WERI-Rb-1 (cell line): Measurements from ENCODE around the gene TMTC1.

ENCODE experiments used
- DNase-seq: peaks from one replicate; pipeline ENCODE4 v3.0.0-alpha.2; 2020
- H3K27ac ChIP-seq: fragments of 250-450 bp; sonication (Bioruptor Pico); 2 replicates; pipeline ENCODE4 v1.5.1; 2020; ENCODE audit warnings: mild to moderate bottlenecking, moderate library complexity
- H3K27me3 ChIP-seq: fragments of 250-450 bp; sonication (Bioruptor Pico); 2 replicates; pipeline ENCODE4 v1.5.1; 2021; ENCODE audit warnings: mild to moderate bottlenecking, low read depth, moderate library complexity; ENCODE audit not compliant: insufficient read depth, severe bottlenecking
- H3K36me3 ChIP-seq: fragments of 250-450 bp; sonication (Bioruptor Pico); 2 replicates; pipeline ENCODE4 v1.5.1; 2020; ENCODE audit warnings: mild to moderate bottlenecking, moderate library complexity
- H3K4me3 ChIP-seq: 2 replicates; pipeline ENCODE4 v1.5.1; 2011; ENCODE audit warnings: low read depth, mild to moderate bottlenecking, control low read depth, low read length
- H3K9me3 ChIP-seq: fragments of 250-450 bp; sonication (Bioruptor Pico); 2 replicates; pipeline ENCODE4 v1.5.1; 2021; ENCODE audit warnings: mild to moderate bottlenecking, moderate library complexity; ENCODE audit not compliant: severe bottlenecking
- CTCF ChIP-seq: IDR thresholded peaks from 2 replicates; pipeline ENCODE4 v1.5.1; 2011; ENCODE audit warnings: low read depth, mild to moderate bottlenecking, control low read depth, inconsistent platforms, low read length

The TMTC1 gene

GRCh38 chr12:29569132-29569757 lies 214.5 kb downstream of the TMTC1 start:
- no peaks in the 10 kb centered on the region for H3K9me3 ChIP-seq
- no peak overlapping the region for H3K4me3 ChIP-seq
- no peak for TF ChIP-seq CTCF
- H3K27ac ChIP-seq: no peak overlapping the region
- no peaks in the 10 kb centered on the region for H3K27me3 ChIP-seq
- H3K36me3 ChIP-seq: no peaks in the 10 kb centered on the region
- DNase-seq: no peak

DNA sequence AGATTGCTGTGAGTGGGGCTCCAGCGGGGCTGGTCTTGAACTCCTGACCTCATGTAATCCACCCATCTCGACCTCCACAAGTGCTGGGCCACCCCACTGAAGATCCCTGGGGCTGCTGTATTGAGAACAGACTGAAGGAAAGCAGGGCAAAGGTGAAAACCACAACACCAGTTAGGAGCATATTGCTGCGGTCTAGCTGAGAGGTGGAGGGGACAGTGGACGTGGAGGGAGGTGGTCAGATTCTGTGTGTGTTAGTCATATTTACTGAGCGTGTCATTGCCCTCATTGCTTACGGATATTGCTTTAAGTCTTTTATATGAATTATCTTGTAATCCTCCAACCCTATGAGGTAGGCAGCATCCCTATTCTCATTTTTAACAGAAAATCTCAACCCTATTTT lies 217.3 kb downstream of the TMTC1 start:
- no peak for DNase-seq
- no peak overlapping the region for H3K27ac ChIP-seq
- no peaks in the 10 kb centered on the region for H3K36me3 ChIP-seq
- H3K27me3 ChIP-seq: no peaks in the 10 kb centered on the region
- TF ChIP-seq CTCF: no peak
- H3K9me3 ChIP-seq: no peaks in the 10 kb centered on the region
- H3K4me3 ChIP-seq: no peak overlapping the region

GRCh38 chr12:29565727-29566126 lies 218.0 kb downstream of the TMTC1 start:
- H3K27me3 ChIP-seq: no peaks in the 10 kb centered on the region
- DNase-seq: no peak
- H3K36me3 ChIP-seq: no peaks in the 10 kb centered on the region
- H3K4me3 ChIP-seq: no peak overlapping the region
- no peak for TF ChIP-seq CTCF
- no peaks in the 10 kb centered on the region for H3K9me3 ChIP-seq
- no peak overlapping the region for H3K27ac ChIP-seq

DNA sequence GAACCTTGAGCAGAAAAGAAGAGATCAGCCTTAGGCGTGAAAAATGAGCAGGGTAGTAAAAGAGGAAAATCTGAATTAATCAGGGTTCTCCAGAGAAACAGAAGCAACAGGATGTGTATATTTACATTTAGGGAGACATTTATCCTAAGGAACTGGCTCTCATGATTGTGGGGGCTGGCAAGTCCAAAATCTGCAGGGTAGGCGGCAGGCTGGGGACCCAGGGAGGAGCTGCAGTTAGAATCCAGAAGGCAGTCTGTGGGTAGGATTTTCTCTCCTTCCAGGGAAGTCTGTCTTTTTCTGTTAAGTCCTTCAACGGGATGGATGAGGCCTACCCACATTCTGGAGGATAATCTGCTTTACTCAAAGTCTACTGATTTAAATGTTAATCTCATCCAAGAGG lies 218.8 kb downstream of the TMTC1 start:
- H3K27ac ChIP-seq: no peak overlapping the region
- H3K27me3 ChIP-seq: no peaks in the 10 kb centered on the region
- peak; percentile 11 for DNase-seq
- no peak overlapping the region for H3K4me3 ChIP-seq
- H3K9me3 ChIP-seq: no peaks in the 10 kb centered on the region
- H3K36me3 ChIP-seq: no peaks in the 10 kb centered on the region
- TF ChIP-seq CTCF: no peak

GRCh38 chr12:29563636-29564035 lies 220.1 kb downstream of the TMTC1 start:
- no peak for DNase-seq
- Histone ChIP-seq H3K36me3 (no peaks in the 10 kb centered on the region), H3K27me3 (no peaks in the 10 kb centered on the region), H3K27ac (no peak overlapping the region), H3K9me3 (no peaks in the 10 kb centered on the region), H3K4me3 (no peak overlapping the region)
- no peak for TF ChIP-seq CTCF

GRCh38 chr12:29563071-29563470 lies 220.7 kb downstream of the TMTC1 start:
- TF ChIP-seq CTCF: no peak
- no peaks in the 10 kb centered on the region for H3K27me3 ChIP-seq
- no peak for DNase-seq
- no peak overlapping the region for H3K27ac ChIP-seq
- no peak overlapping the region for H3K4me3 ChIP-seq
- H3K9me3 ChIP-seq: no peaks in the 10 kb centered on the region
- H3K36me3 ChIP-seq: no peaks in the 10 kb centered on the region
